Activated CD8-positive, alpha-beta T cell treated with anti-CD3 and anti-CD28 coated beads, Interleukin-2, amount 10 ng/mL, durations not matched to agents 7 days and 5 days (primary cell): Measurements from ENCODE around the gene USP13. TPM values are rescaled to one million over a fixed set of nuclear protein-coding genes. Genes with fewer than 3 reads are reported as not detected.

Experiments
- ATAC-seq: fragments of 150-1000 bp; cut with Tn5 transposase; one replicate; pipeline ENCODE4 v1.10.0; 2021; ENCODE audit warnings: moderate library complexity
- CTCF ChIA-PET: fragments of 350-600 bp; sonication (Branson Sonifier 250); formaldehyde crosslinking; loops from one replicate; lab custom pipeline; 2021; ENCODE audit warnings: antibody characterized with exemption; lab: Charles Lee
- POLR2A ChIA-PET: fragments of 350-600 bp; sonication (Branson Sonifier 250); formaldehyde crosslinking; loops from one replicate; lab custom pipeline; 2021; ENCODE audit warnings: antibody characterized with exemption; lab: Charles Lee
- DNase-seq: peaks from one replicate; pipeline ENCODE4 v3.0.0-alpha.2; 2020
- H3K27ac Mint-ChIP-seq: one replicate; pipeline ENCODE4 v1.8.0; 2021; ENCODE audit warnings: mild to moderate bottlenecking, mixed read lengths
- H3K27me3 Mint-ChIP-seq: one replicate; pipeline ENCODE4 v1.8.0; 2021; ENCODE audit warnings: low read depth, mixed read lengths
- H3K36me3 Mint-ChIP-seq: one replicate; pipeline ENCODE4 v1.8.0; 2021; ENCODE audit warnings: low read depth, mixed read lengths
- H3K4me1 Mint-ChIP-seq: one replicate; pipeline ENCODE4 v1.8.0; 2021; ENCODE audit warnings: low read depth, mixed read lengths
- H3K4me3 Mint-ChIP-seq: one replicate; pipeline ENCODE4 v1.8.0; 2021; ENCODE audit warnings: mild to moderate bottlenecking, mixed read lengths
- H3K9me3 Mint-ChIP-seq: one replicate; pipeline ENCODE4 v1.8.0; 2022; ENCODE audit warnings: mixed read lengths; ENCODE audit not compliant: insufficient read depth
- total RNA-seq, 2 experiments: library from RNA; stranded (reverse); gene quantifications; one replicate each; pipeline ENCODE4 v1.2.3, GENCODE V29; 2021

USP13 gene
- total RNA-seq, 2 experiments from 2014 or later = 9.6 to 10.5 TPM

DNA sequence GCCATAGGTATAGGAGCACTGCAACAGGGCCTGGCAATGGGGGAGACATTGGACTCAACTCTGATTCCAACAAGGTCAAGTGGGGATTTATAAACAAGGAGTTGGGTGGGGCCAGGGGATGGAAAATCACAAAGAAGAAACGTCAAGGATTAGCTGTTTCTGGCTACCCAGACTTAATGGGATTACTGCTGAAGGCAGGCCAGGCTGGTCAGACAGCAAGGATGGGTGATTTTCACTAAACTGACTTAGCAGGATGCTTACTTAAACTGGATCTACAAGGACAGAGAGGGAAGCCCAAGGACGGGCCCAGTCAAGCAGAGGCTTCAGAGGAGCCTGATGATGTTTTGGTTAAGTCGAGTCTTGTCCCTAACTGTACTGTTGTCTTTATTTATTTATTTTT is 76.2 kb downstream of the USP13 start:
- Mint-ChIP-seq H3K36me3 (peaks cover 3% of the 10 kb centered on the region), H3K4me3 (no peak overlapping the region), H3K27me3 (no peaks in the 10 kb centered on the region), H3K4me1 (no peaks in the 10 kb centered on the region), H3K9me3 (no peaks in the 10 kb centered on the region), H3K27ac (no peak overlapping the region)
- ChIA-PET POLR2A (no interaction called here), CTCF (no interaction called here)
- no peak for DNase-seq
- ATAC-seq = no peak

DNA sequence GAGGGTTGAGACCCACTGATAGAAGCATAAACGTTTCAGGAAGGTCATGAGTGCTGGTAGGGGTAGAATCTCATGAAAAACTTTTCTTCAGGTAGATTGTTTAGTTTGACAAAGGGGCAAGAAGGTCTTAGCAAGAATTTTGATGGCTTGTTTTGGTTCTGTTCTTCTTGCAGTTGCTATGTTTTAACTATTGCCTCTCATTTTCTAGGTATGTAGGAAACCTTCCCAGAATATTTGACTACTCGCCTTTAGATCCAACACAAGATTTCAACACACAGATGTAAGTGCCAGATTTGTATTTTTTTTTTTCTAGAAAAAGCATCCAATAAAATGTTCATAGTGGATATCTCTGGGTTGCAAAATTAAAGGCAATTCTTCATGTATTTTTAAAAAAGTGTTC is 77.1 kb downstream of the USP13 start:
- ChIA-PET CTCF (no interaction called here), POLR2A (no interaction called here)
- no peak for ATAC-seq
- Mint-ChIP-seq H3K27ac (no peak overlapping the region), H3K4me3 (no peak overlapping the region), H3K9me3 (no peaks in the 10 kb centered on the region), H3K36me3 (peaks cover 3% of the 10 kb centered on the region), H3K4me1 (no peaks in the 10 kb centered on the region), H3K27me3 (no peaks in the 10 kb centered on the region)
- no peak for DNase-seq

DNA sequence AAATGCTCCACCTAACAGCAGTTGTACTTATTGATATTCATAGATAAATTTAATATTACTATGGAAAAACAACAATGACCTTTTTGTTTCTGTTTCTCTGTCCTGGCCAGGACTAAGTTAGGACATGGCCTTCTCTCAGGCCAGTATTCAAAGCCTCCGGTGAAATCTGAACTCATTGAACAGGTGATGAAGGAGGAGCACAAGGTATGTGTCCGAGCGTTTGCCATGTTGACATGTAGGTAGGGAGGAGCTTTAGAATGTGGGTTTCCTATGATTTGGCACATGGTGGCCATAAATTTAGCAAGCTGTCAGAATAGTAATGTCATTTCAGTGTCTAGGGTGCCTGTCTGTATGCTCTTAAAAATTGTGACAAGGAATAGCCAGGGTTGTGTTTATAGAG is 77.7 kb downstream of the USP13 start:
- H3K4me3 Mint-ChIP-seq = no peak overlapping the region
- no peak for DNase-seq
- ChIA-PET POLR2A (no interaction called here), CTCF (no interaction called here)
- no peaks in the 10 kb centered on the region for H3K4me1 Mint-ChIP-seq
- H3K27ac Mint-ChIP-seq = no peak overlapping the region
- H3K36me3 Mint-ChIP-seq = peaks cover 3% of the 10 kb centered on the region
- H3K9me3 Mint-ChIP-seq = no peaks in the 10 kb centered on the region
- no peaks in the 10 kb centered on the region for H3K27me3 Mint-ChIP-seq
- no peak for ATAC-seq

DNA sequence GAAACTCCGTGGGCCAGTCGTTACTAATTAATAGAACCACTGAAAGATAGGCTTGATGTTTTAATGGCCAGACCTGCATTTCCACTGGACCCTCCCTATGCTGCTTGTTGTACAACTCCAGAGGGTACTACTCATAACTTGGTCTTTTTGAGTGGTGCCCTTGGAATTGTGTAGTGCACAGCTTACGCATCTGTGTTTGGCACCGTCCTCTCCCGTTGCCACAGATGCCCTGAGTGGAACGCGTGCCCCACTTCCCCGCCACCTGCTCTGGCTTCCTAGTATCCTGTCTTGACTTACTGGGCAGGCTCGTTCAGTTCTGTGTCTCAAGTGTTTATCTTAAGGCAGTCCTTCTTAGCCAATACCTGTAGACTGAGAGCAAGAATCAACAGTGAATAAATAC is 78.7 kb downstream of the USP13 start:
- Mint-ChIP-seq H3K9me3 (no peaks in the 10 kb centered on the region), H3K27ac (no peak overlapping the region), H3K36me3 (peaks cover 3% of the 10 kb centered on the region), H3K4me1 (no peaks in the 10 kb centered on the region), H3K4me3 (no peak overlapping the region), H3K27me3 (no peaks in the 10 kb centered on the region)
- POLR2A ChIA-PET = no interaction called here
- DNase-seq = no peak
- CTCF ChIA-PET = no interaction called here
- no peak for ATAC-seq

DNA sequence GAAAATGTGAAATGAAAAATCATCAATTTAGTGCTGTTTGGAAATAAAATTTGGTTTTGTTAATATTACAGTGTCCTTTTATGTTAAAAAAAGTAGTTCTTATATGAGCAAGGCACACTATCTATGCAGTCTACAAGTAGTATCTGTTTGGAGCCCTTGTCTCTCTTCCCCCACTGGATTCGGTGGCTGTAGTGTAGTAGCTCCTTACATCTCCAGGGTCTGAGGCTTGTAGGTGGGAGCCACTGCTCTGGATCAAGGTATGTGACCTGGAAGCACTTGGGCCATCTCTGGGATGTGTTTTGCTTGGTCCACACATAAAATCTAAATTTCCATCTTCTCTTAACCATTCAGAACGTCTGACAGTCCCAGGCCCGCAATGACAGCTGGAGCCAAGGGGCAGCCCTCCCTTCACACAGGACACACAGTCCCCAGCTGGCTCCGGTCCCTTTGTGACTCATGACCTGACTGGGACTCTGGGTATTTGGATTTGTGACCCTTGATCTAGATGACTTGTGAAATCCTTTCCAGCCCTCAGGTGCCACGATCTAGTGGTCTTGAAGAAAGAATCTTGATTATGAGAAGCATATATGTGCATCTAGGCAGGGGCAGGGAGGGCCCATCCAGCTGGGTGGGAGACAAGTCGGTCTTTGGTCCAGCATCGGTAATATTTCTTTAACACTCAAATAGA is 80.0 kb downstream of the USP13 start:
- CTCF ChIA-PET = no interaction called here

DNA sequence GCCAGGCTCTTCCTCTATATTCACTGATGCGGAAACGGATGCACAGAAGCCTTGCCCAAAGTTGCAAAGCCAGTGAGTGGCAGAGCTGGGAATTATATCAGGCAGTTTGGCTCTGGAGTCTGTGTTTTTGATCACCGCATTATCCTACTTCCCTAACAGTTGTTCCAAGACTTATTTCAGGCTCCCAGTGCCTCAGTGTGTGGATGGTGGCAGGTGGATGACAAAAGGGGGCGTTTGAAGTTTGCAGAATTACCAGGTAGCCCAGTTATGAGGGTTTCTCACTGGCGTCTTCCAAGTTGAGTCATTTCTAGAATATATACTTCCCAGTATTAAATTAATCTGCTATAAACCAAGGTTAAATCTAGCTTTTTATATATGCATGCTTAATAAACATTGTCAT is 81.0 kb downstream of the USP13 start:
- DNase-seq = no peak
- peak overlapping the region; percentile 13 for H3K27ac Mint-ChIP-seq
- H3K27me3 Mint-ChIP-seq = no peaks in the 10 kb centered on the region
- no peak overlapping the region for H3K4me3 Mint-ChIP-seq
- ChIA-PET POLR2A (no interaction called here), CTCF (no interaction called here)
- H3K4me1 Mint-ChIP-seq = no peaks in the 10 kb centered on the region
- no peaks in the 10 kb centered on the region for H3K9me3 Mint-ChIP-seq
- no peak for ATAC-seq
- H3K36me3 Mint-ChIP-seq = peaks cover 3% of the 10 kb centered on the region

More for the DNA sequence above, 80.0 kb downstream of the USP13 start:
- Mint-ChIP-seq H3K4me3 (no peak overlapping the region), H3K9me3 (no peaks in the 10 kb centered on the region), H3K27ac (no peak overlapping the region), H3K4me1 (no peaks in the 10 kb centered on the region), H3K36me3 (peaks cover 3% of the 10 kb centered on the region), H3K27me3 (no peaks in the 10 kb centered on the region)
- no peak for DNase-seq
- no peak for ATAC-seq
- POLR2A ChIA-PET = no interaction called here

DNA sequence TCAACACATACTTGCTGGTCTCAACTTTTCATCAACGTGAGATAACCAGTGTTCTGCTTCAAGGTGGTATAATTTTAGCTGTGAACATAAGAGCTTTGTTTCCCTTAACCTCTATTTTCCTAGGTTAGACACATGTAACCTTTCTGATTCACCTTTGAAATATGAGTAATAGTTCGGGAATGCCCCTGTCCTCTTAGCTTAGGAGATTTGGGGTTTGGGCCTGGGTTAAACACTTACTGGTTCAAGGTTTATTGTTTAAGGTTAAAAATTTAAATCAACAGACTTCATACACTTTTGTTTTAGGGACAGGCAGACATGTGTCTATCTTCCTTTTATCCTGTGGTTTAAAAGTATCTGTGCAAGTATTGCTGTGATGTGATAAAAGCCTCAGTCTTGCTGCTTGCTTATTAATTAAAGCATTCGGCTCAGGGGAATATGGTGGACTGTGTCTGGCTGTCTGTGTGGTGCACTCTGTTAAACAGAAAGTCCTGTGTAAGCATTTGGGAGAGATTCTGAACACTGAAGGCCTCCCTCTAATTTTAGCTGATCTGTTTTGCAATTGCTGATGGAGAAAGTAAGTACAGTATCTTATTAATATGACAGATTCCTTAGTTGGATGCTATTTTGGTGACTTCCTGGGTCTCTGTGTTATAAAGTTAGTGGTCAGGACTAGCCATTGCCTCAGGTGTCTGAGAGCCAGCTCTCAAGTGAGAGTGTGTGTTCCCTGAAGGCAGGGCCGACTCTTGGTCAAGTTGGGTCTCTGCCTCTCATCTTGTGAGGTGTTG is 81.8 kb downstream of the USP13 start:
- Mint-ChIP-seq H3K27me3 (no peaks in the 10 kb centered on the region), H3K9me3 (no peaks in the 10 kb centered on the region), H3K4me1 (no peaks in the 10 kb centered on the region), H3K27ac (no peak overlapping the region), H3K36me3 (peaks cover 3% of the 10 kb centered on the region), H3K4me3 (no peak overlapping the region)
- ATAC-seq = no peak
- ChIA-PET POLR2A (no interaction called here), CTCF (no interaction called here)
- no peak for DNase-seq

DNA sequence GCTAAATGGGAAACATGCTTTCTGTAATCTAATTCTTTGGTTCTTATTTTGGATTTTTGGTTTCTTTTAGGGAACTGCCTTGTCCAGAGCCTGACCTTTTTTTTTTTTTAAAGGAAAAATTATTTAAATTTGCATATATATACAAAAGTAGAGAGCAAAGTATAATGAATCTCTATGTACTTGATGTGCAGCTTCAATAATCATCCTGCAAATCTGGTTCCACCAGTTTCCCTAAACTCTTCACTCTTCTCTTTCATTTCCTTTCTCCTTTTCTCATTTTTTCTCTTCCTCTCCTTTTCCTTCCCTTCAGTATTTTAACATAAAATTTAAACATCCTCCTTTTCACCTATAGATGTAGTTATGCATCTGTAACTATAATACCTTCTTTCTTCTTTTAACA is 82.5 kb downstream of the USP13 start:
- ATAC-seq (no peak), DNase-seq (no peak)
- Mint-ChIP-seq H3K9me3 (no peaks in the 10 kb centered on the region), H3K27me3 (no peaks in the 10 kb centered on the region), H3K36me3 (peaks cover 3% of the 10 kb centered on the region), H3K27ac (no peak overlapping the region), H3K4me1 (no peaks in the 10 kb centered on the region), H3K4me3 (no peak overlapping the region)
- ChIA-PET POLR2A (no interaction called here), CTCF (no interaction called here)

DNA sequence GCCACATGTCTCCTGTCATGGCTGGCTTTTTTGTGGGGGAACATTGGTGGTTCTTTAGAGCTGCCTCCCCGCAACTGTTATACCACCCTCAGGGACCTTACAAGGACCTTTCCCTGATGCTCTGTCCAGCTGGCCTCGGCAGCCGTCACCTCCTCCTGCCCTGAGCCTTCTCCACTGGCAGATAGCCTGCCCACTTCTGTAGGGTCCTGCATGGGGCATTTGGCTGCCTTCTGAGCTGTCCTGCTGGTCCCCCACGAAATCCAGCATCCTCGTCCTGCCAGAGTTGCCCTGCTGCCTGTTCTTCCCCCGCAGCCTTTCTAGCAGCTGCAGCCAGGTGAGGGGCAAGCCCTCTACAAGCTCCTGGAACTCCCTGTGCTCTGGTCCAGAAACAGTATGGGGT is 86.2 kb downstream of the USP13 start:
- ATAC-seq = no peak
- no peak for DNase-seq
- Mint-ChIP-seq H3K4me1 (peaks cover 7% of the 10 kb centered on the region), H3K36me3 (peaks cover 11% of the 10 kb centered on the region), H3K9me3 (no peaks in the 10 kb centered on the region), H3K27ac (no peak overlapping the region), H3K27me3 (no peaks in the 10 kb centered on the region), H3K4me3 (no peak overlapping the region)
- POLR2A ChIA-PET = interaction anchor here (1.5 kb wide), 1 partner anchor 134 kb away, joined by 3 read pairs; the partner anchor contains the start of genes MRPL47 and NDUFB5
- CTCF ChIA-PET = interaction anchor here (1.1 kb wide), 1 partner anchor 11 kb away, joined by 3 read pairs; no protein-coding TSS in a partner anchor

DNA sequence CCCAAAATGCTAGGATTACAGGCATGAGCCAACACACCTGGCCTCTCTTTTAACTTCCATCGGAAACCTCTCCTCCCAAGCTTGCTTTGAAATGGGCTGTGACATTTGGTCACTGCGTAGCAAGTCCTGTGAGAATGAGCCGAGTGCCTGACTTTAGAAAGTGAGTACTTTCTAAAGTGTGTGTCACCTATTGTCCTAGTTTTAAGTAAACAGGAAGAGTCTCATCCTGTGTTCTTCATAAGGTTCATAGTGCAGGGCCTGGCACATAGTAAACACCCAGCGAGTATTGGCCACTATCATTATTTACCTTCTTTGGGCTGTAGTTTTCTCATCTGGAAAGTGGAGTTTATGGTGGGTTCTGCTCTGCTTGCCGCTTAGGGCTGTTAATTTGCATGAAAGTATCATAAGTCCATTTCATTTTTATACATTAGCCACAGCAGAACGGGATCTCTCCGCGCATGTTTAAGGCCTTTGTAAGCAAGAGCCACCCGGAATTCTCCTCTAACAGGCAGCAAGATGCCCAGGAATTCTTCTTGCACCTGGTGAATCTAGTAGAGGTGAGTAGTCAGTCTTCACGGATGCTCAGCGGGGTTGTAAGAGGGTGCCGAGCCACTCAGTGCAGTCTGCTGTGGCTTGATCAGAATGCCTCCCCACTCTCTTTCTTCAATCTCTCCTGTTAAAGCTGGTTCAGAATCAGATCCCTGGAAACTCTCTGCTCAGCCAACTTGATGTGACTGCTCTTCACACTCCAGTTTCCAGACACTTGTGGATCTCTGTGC is 87.2 kb downstream of the USP13 start:
- ChIA-PET POLR2A (interaction anchor here (1.5 kb wide), 1 partner anchor 135 kb away, joined by 3 read pairs; the partner anchor contains the start of genes MRPL47 and NDUFB5), CTCF (no interaction called here)
- Mint-ChIP-seq H3K36me3 (peaks cover 11% of the 10 kb centered on the region), H3K4me1 (peaks cover 13% of the 10 kb centered on the region), H3K27me3 (no peaks in the 10 kb centered on the region), H3K27ac (no peak overlapping the region), H3K9me3 (no peaks in the 10 kb centered on the region), H3K4me3 (no peak overlapping the region)
- no peak for DNase-seq
- no peak for ATAC-seq

DNA sequence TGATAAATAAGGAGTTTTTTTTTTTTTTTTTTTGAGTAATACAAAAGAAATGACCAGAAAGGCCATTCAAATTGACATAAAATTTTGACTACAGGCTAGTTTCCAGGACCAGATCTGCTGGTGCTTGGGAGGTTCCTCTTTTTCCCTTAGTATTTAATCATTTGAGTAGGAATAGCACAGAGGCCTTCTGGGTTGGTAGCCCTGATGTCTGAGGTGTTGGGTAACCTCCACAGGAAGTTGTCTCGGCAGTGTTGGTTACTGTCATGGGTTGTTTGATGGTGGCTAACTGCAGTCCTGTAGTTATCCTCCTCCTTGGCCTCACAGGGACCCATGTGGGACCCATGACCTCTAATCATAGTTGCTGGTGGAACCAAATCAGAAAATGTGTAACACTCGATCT is 91.1 kb downstream of the USP13 start:
- ChIA-PET CTCF (no interaction called here), POLR2A (no interaction called here)
- H3K9me3 Mint-ChIP-seq = no peaks in the 10 kb centered on the region
- peaks cover 11% of the 10 kb centered on the region for H3K36me3 Mint-ChIP-seq
- DNase-seq (no peak), ATAC-seq (peak; percentile 65)
- peaks cover 13% of the 10 kb centered on the region for H3K4me1 Mint-ChIP-seq
- H3K4me3 Mint-ChIP-seq = no peak overlapping the region
- H3K27me3 Mint-ChIP-seq = no peaks in the 10 kb centered on the region
- H3K27ac Mint-ChIP-seq = no peak overlapping the region

DNA sequence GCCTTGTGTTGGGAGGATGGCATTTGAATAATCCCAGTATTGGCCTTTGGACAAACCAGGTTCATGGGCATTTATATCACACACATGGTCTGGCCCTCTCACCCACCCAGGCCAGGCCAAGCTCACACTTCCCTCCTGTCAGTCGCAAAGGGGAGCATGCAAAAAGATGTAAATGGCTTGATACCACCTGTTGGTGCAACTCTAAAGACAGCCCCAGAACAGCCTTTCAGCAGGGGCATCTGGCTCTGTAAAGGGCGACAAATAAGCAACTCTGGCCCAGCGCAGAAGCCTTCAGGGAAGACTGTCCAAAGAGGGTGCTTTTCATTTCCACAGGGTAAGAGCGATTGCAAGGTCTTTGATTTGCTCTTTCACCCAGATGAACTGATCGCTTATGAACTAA is 91.8 kb downstream of the USP13 start:
- Mint-ChIP-seq H3K9me3 (no peaks in the 10 kb centered on the region), H3K4me1 (peaks cover 13% of the 10 kb centered on the region), H3K36me3 (peaks cover 11% of the 10 kb centered on the region), H3K4me3 (no peak overlapping the region), H3K27ac (no peak overlapping the region), H3K27me3 (no peaks in the 10 kb centered on the region)
- ATAC-seq = no peak
- ChIA-PET CTCF (no interaction called here), POLR2A (no interaction called here)
- no peak for DNase-seq
